WTC11 (cell line): Measurements from ENCODE around the gene NEURL4.

Experiments used
- ATF2 ChIP-seq: sonication (generic); formaldehyde crosslinking; IDR thresholded peaks from 2 replicates; pipeline ENCODE4 v1.8.1; 2022; ENCODE audit warnings: low read depth, missing genetic modification reagents, borderline replicate concordance
- CTCF ChIP-seq: fragments of 200-600 bp; IDR thresholded peaks from 2 replicates; pipeline ENCODE4 v1.8.0; 2022; ENCODE audit warnings: antibody characterized with exemption
- MAX ChIP-seq: sonication (generic); formaldehyde crosslinking; IDR thresholded peaks from 2 replicates; pipeline ENCODE4 v1.8.0; 2022; ENCODE audit warnings: mild to moderate bottlenecking, missing genetic modification reagents
- USF1 ChIP-seq: sonication (generic); formaldehyde crosslinking; IDR thresholded peaks from 2 replicates; pipeline ENCODE4 v1.8.0; 2022; ENCODE audit warnings: mild to moderate bottlenecking, missing genetic modification reagents
- USF2 ChIP-seq: sonication (generic); formaldehyde crosslinking; IDR thresholded peaks from 2 replicates; pipeline ENCODE4 v1.8.1; 2023; ENCODE audit warnings: mild to moderate bottlenecking, missing genetic modification reagents, moderate library complexity
- ZBTB21 ChIP-seq: sonication (generic); formaldehyde crosslinking; IDR thresholded peaks from 2 replicates; pipeline ENCODE4 v1.8.1; 2023; ENCODE audit warnings: mild to moderate bottlenecking, missing genetic modification reagents, borderline replicate concordance
- ZNF138 ChIP-seq: sonication (generic); formaldehyde crosslinking; conservative IDR thresholded peaks from 2 replicates; pipeline ENCODE4 v1.8.1; 2022; ENCODE audit warnings: mild to moderate bottlenecking, moderate library complexity, missing genetic modification reagents

GRCh38 chr17:7361906-7362305 lies 32.8 kb upstream of the NEURL4 start:
- TF ChIP-seq CTCF (no peak), USF1 (no peak), MAX (CRISPR knock-in tag) (no peak), ZBTB21 (no peak), USF2 (CRISPR knock-in tag) (no peak), ATF2 (no peak), ZNF138 (no peak)
